Fibroblast of villous mesenchyme (primary cell): ENCODE results near the gene TMEM238. TPM values are rescaled to one million over a fixed set of nuclear protein-coding genes. Genes with fewer than 3 reads are reported as not detected.

Source experiments
- DNase-seq: peaks from one replicate; pipeline ENCODE4 v3.0.0-alpha.2; 2010; ENCODE audit warnings: low read depth
- H3K4me3 ChIP-seq: 2 replicates; pipeline ENCODE4 v1.5.1; 2011; ENCODE audit warnings: low read depth, mild to moderate bottlenecking, low read length
- total RNA-seq: library from RNA; depleted of rRNA; stranded (reverse); fragments of >200 nt; gene quantifications from 2 replicates; pipeline ENCODE4 v1.2.3, GENCODE V29; 2012
- TF ChIP-seq, protein P1 (sequence below): IDR thresholded peaks from 2 replicates; pipeline ENCODE4 v1.5.1; 2012; ENCODE audit warnings: low read depth, mild to moderate bottlenecking, low read length; ENCODE audit not compliant: insufficient read depth

The TMEM238 gene
- total RNA-seq, 1 donor = not detected

DNA sequence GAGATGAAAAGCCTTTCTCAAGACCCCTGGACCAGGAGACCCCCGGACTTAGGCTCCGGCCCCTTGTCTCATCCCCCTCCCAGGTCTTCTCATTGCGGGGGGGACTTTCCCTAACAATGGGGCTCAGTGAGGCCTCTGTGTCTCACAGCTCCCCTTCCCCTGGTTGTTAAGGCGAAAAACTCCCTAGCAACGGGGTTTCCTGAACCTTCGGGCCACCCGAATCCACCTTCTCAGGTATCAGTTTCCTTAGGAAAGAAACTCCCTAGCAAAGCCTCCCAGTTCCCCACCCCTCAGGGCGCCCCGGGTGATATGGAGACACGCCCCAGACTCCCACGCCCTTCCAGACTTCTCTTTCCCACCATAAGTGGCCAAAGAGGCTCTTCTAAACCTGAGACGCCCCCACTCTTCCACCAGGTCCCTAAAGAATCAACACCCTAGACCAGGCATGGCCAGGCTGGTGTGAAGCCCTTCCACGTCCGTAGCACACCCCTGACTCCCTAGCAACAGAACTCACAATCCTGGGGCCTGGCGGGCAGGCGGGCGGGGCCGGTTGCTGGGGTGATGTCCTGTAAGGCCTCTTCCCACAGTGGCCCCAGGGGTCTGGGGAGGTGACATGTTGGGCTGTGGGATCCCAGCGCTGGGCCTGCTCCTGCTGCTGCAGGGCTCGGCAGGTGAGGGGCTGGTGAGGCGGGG, 7.7 kb downstream of the TMEM238 start, which contains the start of gene TMEM190:
Gene TMEM190 (plus strand): TSS at position 586 of the 693 bp plus-strand sequence. CDS start 28 bp downstream, at position 614.
- TF ChIP-seq, protein P1, sequence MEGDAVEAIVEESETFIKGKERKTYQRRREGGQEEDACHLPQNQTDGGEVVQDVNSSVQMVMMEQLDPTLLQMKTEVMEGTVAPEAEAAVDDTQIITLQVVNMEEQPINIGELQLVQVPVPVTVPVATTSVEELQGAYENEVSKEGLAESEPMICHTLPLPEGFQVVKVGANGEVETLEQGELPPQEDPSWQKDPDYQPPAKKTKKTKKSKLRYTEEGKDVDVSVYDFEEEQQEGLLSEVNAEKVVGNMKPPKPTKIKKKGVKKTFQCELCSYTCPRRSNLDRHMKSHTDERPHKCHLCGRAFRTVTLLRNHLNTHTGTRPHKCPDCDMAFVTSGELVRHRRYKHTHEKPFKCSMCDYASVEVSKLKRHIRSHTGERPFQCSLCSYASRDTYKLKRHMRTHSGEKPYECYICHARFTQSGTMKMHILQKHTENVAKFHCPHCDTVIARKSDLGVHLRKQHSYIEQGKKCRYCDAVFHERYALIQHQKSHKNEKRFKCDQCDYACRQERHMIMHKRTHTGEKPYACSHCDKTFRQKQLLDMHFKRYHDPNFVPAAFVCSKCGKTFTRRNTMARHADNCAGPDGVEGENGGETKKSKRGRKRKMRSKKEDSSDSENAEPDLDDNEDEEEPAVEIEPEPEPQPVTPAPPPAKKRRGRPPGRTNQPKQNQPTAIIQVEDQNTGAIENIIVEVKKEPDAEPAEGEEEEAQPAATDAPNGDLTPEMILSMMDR = no peak
- no peak for DNase-seq
- no peak within 1 kb of the TSS for H3K4me3 ChIP-seq

DNA sequence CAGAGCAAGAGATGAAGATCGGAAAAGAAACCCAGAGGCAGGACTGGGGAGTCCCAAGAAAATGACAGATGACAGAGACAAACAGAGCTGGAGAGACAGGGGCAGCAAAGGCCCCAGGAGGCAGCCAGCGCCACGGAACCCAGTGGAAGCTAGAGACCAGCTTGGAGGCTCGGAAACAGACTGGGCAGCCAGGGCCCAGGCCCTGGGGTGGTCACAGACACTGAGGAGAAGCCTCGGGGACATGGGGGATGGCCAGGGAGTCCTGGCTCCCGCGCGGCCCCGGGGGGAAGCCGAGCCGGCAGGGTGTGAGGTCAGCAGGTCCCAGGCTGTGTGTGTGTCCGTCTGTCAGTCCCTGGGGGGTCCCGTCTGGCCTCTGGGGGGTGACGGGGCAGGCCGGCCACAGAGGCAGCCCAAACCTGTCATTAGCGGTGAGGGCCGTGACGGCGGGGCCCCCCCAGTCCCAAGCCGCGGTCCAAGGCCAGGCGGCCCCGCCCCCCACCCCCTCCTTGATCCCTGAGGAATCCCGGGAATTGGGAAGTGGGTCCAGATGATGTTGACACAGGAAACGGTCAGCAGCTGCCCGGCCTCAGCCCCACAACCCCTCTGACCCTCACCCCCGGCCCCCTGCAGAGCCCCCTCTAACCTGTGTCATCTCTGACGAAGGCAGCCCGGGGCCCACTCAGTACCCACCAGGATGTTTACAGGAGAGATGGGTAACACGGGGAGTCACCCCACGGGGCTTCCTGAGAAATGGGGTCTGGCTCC, 9.9 kb downstream of the TMEM238 start:
- TF ChIP-seq, protein P1 = no peak
- peak; percentile 81 for DNase-seq
- H3K4me3 ChIP-seq = no peak overlapping the region

DNA sequence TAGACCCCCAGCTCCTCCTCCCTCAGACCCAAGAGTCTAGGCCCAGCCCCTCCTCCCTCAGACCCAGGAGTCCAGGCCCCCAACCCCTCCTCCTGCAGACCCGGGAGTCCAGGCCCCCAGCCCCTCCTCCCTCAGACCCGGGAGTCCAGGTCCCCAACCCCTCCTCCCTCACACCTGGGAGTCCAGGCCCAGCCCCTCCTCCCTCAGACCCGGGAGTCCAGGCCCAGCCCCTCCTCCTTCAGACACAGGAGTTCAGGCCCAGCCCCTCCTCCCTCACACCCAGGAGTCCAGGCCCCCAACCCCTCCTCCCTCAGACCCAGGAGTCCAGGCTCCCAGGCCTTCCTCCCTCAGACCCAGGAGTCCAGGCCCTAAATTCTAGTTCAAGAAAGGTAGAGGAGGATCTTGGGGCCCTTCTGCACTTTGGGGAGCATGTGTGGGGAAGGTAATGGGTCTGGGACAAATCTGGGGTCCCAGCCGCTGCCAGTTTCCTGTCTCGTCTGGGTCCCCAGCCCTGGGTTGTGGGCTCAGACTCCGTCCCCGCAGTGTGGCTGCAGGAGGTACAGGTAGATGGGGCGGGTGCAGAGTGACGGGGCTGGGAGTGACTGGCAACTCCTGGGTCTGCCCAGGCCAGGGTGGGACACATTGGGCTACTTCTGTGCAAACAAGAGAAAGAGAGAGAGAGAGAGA, 10.6 kb downstream of the TMEM238 start:
- no peak overlapping the region for H3K4me3 ChIP-seq

DNA sequence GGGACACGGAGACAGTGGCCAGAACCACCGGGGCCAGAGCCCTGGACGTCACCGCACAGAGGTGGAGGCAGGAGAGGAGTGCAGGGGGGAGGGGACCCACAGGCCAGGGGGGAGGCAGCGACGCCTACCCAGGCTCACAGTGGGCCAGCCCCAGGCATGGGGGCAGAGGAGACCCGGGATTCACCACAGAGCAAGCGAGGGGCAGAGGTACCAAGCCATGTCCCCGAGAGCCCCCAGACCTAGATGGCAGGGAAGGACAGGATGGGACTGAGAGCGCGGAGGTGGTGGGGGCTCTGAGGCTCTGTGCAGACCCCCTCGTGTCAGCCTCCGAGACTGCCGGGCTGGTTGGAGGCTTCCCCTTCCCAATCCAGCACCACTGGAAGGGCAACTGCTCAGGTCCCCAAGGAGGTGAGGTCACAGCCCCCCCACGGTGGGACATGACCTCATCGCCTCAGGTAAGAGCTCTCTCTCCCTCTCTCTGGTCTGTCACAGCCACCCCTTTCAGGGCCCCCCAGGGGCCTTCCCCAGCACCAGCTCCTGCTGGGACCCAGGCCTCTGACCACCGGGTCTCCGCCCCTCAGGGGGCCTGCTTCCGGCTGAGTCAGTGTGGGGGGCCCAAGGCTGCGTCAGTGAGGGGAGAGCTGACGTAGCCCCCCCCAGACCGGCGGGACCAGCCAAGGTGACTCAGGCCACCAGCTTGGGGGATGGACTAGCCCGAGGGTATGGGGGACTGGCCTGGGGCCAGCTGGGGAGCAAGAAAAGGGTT, 11.6 kb downstream of the TMEM238 start:
- peak; percentile 43 for DNase-seq
- TF ChIP-seq, protein P1 = no peak
- H3K4me3 ChIP-seq = no peak overlapping the region

More for the DNA sequence above, 10.6 kb downstream of the TMEM238 start:
- TF ChIP-seq, protein P1 = no peak
- no peak for DNase-seq

DNA sequence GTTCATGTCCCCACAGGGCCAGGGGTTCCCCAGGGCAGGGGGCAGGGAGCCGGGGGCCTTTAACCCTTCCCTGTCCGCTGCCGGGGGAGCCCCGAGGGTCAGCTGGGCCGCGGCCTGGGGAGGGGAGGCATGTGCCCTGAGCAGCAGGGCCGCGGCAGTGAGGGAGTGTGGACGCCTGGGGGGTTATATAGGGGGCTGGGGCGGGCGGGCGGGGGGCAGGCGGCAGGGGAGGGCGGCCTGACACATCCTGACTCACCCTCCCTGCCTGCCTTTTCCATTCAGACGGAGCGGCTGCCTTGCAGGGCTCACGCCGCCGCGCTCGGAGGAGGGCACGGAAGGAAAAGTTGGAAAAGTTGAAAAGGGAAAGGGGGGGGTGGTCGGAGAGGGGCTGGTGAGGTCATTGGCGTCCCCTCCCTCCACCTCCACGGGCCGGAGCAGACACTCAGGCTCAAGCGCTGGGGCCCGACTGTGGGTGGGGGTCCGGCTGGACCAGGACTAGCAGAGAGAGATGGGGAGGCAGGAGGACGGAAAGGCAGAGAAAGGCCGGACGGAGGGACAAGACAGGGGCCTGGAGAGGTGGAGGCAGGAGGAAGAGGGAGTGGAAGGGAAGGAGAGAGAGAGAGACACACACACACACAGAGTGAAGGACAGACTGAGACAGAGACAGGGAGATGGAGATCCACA, 13.6 kb downstream of the TMEM238 start, which contains the start of gene IL11:
Gene IL11 (minus strand): TSS at position 159 of the 684 bp plus-strand sequence. CDS start 153 bp downstream, at position 6.
- peak within 1 kb of the TSS; percentile 71 for H3K4me3 ChIP-seq
- DNase-seq = peak; percentile 29
- TF ChIP-seq, protein P1 = no peak
